H4 (cell line): Measurements from ENCODE around the gene BHLHE40. TPM values are rescaled to one million over a fixed set of nuclear protein-coding genes. Genes with fewer than 3 reads are reported as not detected.

Experiments
- DNase-seq: peaks from one replicate; pipeline ENCODE4 v3.0.0-alpha.2; 2015; ENCODE audit warnings: low spot score
- total RNA-seq: library from RNA; depleted of rRNA; stranded (reverse); fragments of >200 nt; shearing (Covaris generic); gene quantifications from 2 replicates; pipeline ENCODE4 v1.2.3, GENCODE V29; 2014; rRNA removed

BHLHE40 gene
- total RNA-seq, 1 experiment from 2014 or later = 38.3 TPM

DNA sequence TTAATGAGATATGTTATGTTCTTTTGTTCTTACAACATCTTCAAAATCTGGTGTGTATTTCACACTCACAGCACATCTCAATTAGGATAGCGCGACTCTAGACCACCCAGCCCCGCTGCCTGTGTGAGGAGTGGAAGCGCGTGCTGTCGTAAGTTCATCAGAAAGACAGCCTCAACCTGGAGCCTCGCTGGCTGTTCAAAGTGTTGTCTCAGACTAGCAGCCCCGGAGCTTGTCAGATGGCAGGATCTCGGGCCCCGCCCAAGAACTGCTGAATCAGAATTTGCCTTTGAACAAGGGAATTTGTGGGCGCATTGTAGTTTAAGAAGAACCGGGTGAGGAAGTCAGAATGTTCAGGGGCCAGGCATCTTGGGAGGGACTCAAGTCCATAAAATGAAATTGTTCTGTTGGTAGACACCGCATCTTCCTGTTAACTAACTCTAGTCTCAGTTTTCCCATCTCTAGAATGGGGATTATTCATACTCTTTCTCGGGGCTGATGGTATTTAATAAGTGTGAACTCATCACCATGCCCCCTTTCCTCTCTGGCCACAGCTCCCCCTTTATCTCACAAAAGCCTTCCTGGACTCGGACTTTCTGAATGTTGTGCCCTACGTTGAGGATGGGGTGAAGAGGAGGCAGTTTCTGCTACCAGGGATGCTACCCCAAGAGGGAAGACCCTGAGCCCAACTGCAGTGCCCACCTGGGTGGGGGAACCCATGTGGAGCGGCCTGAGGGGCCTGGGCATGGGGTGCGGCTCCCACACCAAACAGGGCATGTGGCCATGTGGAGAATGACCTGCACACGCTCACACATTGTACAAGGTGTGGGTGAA lies 40.4 kb downstream of the BHLHE40 start:
- no peak for DNase-seq

DNA sequence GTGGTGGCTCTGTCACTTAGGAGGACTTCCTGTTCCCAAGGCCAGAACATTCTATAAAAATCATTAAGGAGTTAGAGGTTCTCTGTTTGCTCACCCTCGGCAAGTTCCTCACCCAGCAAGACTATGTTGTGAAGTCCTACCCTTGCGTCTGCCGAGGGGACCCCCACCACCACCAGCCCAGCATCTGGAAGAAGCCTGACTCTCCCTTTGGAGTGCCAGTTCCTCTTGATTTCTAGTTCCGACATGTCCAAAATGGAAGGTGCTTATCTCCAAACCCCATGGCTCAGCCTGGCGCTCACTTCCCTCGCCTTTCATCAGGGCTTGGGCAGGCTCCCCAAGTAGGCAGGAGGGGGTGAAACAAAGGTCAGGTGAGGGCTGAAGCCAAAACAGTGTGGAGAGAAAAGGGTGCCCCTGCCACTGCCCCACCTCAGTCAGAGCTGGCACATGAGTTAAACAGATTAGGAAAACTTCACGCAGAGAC lies 41.0 kb downstream of the BHLHE40 start:
- no peak for DNase-seq

DNA sequence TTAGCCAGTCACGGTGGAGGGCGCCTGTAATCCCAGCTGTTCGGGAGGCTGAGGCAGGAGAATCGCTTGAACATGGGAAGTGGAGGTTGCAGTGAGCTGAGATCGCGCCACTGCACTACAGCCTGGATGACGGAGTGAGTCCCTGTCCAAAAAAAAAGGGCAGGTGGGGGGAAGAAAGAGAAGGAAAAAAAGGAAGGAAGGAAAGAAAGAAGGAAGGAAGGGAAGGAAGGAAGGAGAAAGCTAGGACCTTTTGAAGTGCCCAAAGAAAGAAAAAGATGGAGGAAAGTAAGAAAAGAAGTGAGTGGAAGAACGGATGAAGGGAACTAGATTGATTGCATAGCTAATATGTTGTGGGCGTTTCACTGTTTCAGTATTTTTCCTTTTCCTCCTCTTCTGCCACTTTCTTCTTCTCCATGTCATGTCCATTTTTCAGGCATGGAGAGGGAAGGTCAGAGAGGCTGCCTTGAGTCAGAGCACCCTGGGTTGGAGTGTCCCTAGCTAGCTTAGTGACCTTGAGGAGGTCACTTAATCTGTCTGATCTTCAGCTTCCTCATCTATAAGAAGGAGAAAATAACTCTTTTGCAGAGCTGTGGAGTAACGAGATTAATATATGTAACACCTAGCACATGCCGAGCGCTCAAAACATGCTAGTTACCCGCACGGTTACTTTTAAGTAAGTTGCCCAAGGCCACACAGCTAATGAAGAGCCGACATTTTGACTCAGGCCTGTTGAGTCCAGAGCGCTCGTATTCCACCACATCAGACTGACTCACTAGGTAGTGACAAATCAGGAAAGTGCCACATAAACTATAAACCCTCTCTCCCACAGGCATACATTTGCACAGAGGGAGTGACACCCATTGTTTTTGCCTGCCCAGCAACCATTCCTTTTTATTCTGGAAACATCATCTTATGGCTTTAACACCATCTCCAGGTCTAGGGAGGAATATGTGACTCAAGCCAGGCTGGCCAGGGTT lies 42.2 kb downstream of the BHLHE40 start:
- DNase-seq = peak; percentile 64

DNA sequence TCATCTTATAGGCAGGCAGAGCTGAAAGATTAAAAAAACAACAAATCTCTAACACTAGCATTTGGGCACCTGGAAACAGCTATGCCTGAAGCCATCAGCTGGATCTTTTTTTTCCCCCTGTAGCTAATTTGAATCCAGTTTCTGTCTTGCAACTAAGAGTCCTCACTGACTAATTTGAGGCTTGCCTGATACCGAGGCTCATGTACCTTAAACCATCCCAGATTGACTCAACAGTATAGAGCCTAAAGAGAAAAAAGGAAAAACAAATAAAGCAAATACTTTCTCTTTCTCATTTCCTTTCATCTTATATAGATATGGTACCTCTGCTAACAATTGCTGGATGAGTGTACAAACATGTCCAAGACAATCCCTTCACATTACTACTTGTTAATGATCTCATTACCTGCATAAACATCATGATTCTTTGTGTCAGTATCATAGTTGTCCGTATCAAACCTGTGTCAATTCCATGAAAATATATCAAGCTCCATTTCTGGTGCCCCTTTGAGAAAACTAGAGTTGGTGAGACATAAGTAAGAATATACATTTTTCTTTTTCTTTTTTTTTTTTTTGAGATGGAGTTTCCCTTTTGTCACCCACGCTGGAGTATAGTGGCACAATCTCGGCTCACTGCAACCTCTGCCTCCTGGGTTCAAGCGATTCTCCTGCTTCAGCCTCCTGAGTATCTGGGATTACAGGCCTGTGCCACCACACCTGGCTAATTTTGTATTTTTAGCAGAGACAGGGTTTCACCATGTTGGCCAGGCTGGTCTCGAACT lies 43.1 kb downstream of the BHLHE40 start:
- DNase-seq = no peak

DNA sequence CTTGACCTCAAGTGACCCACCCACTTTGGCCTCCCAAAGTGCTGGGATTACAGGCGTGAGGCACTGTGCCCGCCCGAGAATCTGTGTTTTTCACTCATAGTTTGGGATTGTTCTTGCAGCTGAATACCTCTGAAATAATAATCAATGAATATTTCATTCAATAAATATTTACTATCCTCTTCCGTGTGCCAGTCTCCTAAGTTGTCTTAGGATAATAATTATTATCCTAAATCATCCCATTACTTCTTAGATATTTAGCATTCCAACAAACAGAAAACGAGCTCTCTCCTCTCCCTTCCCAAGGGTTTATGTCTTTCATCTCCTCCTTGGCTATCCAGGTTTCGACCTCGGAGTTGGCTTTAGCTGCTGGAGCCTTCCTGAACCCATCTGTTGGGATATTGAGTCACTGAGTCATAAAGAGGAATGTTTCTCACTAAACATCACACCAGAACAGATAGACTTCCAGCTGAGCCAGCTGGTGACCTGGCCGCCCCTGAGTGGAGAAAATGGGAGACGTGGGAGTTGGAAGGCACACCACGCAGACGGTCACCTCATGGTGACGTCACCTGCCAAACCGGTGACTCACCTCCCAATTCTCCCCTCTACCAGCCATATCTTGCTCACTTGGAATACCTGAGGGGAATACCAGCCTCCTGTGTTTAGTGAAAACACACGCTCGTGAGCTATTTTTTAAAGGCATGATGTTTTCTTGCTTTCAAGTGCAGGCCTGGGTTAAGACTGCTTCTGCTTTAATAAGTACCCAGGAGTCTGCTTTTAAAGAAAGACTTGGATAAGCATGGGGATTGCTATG lies 43.9 kb downstream of the BHLHE40 start:
- DNase-seq = peak; percentile 95

DNA sequence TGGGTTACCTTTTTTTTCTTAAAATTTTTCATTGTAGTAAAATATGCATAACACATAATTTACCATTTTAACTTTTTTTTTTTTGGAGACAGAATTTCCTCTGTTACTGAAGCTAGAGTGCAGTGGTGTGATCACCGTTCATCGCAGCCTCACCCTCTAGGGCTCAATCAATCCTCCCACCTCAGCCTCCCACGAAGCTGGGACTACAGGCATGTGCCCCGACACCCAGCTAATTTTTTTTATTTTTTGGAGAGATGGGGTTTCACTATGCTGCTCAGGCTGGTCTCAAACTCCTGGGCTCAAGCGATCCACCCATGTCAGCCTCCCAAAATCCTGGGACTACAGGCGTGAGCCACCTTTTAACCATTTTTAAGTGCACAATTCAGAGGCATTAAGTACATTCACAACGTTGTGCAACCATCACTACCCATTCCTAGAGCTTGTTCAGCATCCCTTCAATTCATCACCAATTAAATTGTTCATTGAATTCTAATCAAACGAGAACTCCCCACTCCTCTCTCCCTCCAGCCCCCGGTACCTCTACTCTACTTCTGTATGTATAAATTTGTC lies 44.6 kb downstream of the BHLHE40 start:
- DNase-seq = no peak

DNA sequence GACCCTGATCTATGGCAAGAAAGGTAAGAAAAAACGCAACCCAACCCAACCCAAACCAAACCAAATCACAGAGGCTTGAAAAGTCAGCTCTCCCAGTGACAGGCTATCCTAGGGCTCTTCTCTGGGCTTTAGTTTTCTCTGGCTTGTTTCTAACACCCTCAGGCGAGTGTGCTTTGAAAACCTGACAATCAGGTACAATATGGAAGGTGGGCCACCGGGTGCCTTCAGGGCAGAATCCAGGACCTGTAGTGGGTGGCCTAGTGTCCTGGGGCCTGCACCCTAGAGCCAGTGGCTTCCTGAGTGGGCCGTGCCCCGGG lies 46.8 kb downstream of the BHLHE40 start:
- DNase-seq = no peak

DNA sequence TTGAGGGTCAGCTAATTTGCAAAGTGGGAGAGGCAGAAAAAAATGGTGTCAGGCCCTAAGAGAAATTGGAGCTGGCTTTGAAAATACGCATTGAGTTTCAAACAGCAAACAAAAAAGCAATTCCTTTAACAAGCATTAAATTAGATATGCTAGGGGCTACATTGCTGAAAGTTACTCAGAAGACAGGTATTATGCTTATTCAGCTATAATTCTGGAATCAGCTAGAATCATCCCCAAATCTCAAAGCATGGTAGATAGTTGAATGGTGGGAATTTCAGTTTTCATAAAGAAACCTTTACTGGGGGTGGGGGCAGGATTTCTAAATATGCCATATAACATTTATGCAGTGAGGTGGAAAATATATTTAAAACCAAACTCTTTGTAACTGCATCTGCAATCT lies 50.5 kb downstream of the BHLHE40 start:
- no peak for DNase-seq

DNA sequence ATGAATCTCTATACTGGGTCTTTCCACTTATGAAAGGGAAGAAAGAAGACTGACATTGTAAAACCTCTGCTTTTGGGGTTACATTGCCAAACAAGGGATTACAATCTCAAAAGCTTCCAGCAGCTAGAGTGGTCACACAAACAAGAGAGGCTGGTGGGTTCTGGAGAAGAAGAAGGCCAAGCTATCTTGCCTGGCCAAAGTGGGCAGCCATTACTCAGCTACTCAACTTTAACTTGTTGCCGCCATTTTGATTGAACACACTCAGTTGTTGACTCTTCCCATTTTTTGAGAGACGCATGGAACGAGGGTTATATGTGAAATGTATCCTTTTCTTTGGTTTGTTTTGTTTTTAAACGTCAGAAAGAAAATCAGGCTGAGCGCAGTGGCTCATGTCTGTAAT lies 50.9 kb downstream of the BHLHE40 start:
- no peak for DNase-seq

DNA sequence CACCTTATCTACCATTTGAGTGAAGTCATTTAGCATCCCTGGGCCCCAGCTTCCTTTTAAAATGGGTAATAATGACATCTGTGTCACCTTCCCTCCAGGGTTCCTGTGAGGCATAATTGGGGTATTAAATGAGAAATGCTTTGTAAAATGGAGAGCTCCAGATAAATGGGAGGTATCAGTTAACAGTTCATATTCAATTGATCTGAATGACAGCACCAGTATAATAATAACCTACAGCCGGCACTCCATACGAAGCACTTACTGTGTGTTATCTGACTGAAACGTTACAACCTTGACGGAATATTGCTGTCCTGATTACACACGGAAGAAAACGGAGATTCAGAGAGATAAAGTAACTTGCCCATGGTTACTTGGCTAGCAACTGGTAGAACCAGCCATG lies 53.6 kb downstream of the BHLHE40 start:
- no peak for DNase-seq

Other genes with a start within 250 kb of the BHLHE40 start
- gene ARL8B, start 142.9 kb downstream of the BHLHE40 start, total RNA-seq = 46.9 and 49.3 TPM in 2 replicates
- gene EDEM1, start 208.3 kb downstream of the BHLHE40 start, total RNA-seq = 13.0 and 17.5 TPM in 2 replicates